Mucosa of descending colon (tissue), 3 donors: ENCODE data around the gene TMPRSS2. TPM values are rescaled to one million over a fixed set of nuclear protein-coding genes. Genes with fewer than 3 reads are reported as not detected.

Experiments
- ATAC-seq: fragments of 200-7000 bp; cut with Tn5 transposase; one replicate; pipeline ENCODE4 v1.9.1; 2020; ENCODE audit warnings: mild to moderate bottlenecking, moderate library complexity
- DNase-seq, 3 donors: peaks; one replicate each; pipeline ENCODE4 v3.0.0-alpha.2; 2020
- H3K36me3 ChIP-seq: fragments of 200-600 bp; one replicate; pipeline ENCODE4 v1.8.0; 2021; ENCODE audit warnings: low read depth, mild to moderate bottlenecking
- H3K4me1 ChIP-seq: fragments of 200-600 bp; one replicate; pipeline ENCODE4 v1.8.0; 2021; ENCODE audit warnings: low read depth, mild to moderate bottlenecking
- H3K4me3 ChIP-seq: fragments of 200-600 bp; one replicate; pipeline ENCODE4 v1.8.0; 2021; ENCODE audit warnings: mild to moderate bottlenecking
- H3K9me3 ChIP-seq: fragments of 200-600 bp; one replicate; pipeline ENCODE4 v1.8.0; 2021; ENCODE audit warnings: mild to moderate bottlenecking
- intact Hi-C, 2 donors: fragments of 100-400 bp; cut with DNase I in 1 of 2; cut with micrococcal nuclease in 1 of 2; formaldehyde crosslinking; loops; one replicate each; pipeline versions ENCODE4 v1.11.0 to v1.11.1; 2022; cut with DNase I, micrococcal nuclease
- total RNA-seq, 3 donors: library from RNA; stranded (reverse); fragmentation: NEBNext Ultra II Directional in 2 of 3; extraction: Animal tissue kit (Norgen Biotek cat#: 25700) in 2 of 3; gene quantifications; one replicate each; pipeline versions ENCODE4 v1.2.1 to v1.2.4, GENCODE V29; 2021 to 2023
- TF ChIP-seq, protein P1 (sequence below): fragments of 200-600 bp; IDR thresholded peaks from one replicate; pipeline ENCODE4 v1.8.0; 2022; ENCODE audit warnings: antibody characterized with exemption, mild to moderate bottlenecking
- donor health status: DM: no; HTN: no; CAD: no; lungs with moderate emphysema.
- donor health status: DM: no; HTN: no; CAD: no.
- donor health status: DM: no; HTN: yes; CAD: no.

The TMPRSS2 gene
- total RNA-seq, 3 donors from 2014 or later, result 283 to 624 (median 566) TPM

DNA sequence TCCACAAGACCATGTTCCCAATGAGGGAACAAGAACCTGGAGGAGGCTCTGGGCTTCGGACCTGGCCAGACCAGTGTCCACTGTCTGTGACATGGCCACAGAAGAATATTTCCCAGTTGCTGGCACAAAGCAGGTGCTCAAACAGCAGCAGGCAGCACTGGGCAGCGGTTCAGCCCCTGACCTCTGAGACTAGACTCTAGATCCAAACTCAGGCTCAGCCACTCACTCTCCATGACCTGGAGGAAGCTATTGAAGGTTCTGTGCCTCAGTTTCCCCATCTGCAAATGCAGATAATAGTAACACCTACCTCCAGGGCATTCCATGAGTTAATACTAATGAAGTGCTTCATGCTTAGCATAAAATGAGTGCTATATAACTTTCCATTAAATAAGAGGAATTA lies 8.0 kb downstream of the TMPRSS2 start:
- Histone ChIP-seq H3K4me1 (peaks cover 22% of the 10 kb centered on the region), H3K36me3 (no peaks in the 10 kb centered on the region), H3K9me3 (no peaks in the 10 kb centered on the region), H3K4me3 (no peak overlapping the region)
- ATAC-seq, result no peak
- intact Hi-C loops, result loop anchor here in 1 of 2 donors (10.0 kb wide), 1 partner anchor 65 kb away; no protein-coding TSS in a partner anchor
- DNase-seq, result no peak
- TF ChIP-seq, protein P1, sequence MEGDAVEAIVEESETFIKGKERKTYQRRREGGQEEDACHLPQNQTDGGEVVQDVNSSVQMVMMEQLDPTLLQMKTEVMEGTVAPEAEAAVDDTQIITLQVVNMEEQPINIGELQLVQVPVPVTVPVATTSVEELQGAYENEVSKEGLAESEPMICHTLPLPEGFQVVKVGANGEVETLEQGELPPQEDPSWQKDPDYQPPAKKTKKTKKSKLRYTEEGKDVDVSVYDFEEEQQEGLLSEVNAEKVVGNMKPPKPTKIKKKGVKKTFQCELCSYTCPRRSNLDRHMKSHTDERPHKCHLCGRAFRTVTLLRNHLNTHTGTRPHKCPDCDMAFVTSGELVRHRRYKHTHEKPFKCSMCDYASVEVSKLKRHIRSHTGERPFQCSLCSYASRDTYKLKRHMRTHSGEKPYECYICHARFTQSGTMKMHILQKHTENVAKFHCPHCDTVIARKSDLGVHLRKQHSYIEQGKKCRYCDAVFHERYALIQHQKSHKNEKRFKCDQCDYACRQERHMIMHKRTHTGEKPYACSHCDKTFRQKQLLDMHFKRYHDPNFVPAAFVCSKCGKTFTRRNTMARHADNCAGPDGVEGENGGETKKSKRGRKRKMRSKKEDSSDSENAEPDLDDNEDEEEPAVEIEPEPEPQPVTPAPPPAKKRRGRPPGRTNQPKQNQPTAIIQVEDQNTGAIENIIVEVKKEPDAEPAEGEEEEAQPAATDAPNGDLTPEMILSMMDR, result no peak

DNA sequence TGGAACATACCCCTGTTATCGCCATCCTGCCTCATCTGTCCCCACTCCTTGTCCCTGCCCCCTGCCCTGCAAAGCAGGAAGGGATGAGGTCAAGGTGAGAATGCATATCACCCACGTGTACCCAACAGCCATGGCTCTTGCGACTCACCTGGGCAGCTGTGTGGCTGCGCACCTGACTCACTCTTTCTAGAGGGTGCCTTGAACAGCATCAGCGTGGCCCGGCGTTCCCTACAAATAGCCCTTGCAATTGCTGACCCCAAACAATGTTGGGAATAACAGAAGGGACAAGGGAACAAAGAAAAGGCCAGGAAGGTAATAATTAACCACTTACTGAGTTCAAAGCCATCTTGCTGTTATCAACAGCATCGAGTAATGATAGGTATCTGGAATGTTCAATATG lies 10.2 kb downstream of the TMPRSS2 start:
- no peaks in the 10 kb centered on the region for H3K9me3 ChIP-seq
- H3K36me3 ChIP-seq, result peaks cover 6% of the 10 kb centered on the region
- peaks cover 18% of the 10 kb centered on the region for H3K4me1 ChIP-seq
- intact Hi-C loops, result no loop called here
- DNase-seq, result no peak
- H3K4me3 ChIP-seq, result no peak overlapping the region
- no peak for ATAC-seq
- TF ChIP-seq, protein P1, result no peak

DNA sequence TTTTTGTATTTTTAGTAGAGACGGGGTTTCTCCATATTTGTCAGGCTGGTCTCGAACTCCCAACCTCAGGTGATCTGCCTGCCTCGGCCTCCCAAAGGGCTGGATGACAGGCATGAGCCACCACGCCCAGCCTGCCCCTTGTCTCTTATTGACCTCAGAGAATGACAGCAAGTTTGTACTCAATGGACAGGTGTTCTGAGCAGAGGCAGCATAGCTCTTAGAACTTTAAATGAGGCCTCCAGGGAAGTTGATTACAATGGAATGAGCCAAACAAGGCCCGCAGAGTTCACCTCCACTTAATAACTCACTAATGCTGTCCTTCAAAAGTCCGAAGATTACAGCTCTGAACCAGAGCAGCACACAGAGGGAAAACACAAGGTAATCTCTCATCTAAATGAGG lies 10.9 kb downstream of the TMPRSS2 start:
- ATAC-seq, result no peak
- no peak overlapping the region for H3K4me3 ChIP-seq
- intact Hi-C loops, result no loop called here
- TF ChIP-seq, protein P1, result no peak
- DNase-seq, result no peak
- H3K9me3 ChIP-seq, result no peaks in the 10 kb centered on the region
- peaks cover 13% of the 10 kb centered on the region for H3K4me1 ChIP-seq
- H3K36me3 ChIP-seq, result peaks cover 6% of the 10 kb centered on the region

DNA sequence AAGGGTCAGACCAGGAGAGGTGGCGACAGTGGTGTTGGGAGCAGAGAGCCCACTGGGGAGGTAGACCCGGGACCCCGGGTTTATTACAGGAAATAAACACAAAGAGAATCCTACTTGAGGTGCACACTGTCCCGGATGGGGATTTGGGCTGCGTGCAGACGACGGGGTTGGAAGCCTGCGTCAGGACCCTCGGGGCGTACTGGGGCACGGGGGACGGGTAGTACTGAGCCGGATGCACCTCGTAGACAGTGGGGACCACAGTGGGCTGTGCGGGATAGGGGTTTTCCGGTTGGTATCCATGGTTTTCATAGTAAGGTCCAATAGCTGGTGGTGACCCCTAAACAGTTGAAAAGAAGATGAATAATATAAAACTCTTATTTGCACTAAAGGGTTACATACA lies 13.7 kb downstream of the TMPRSS2 start:
- intact Hi-C loops, result no loop called here
- DNase-seq, result no peak
- TF ChIP-seq, protein P1, result no peak
- H3K4me3 ChIP-seq, result no peak overlapping the region
- H3K4me1 ChIP-seq, result peaks cover 5% of the 10 kb centered on the region
- H3K9me3 ChIP-seq, result no peaks in the 10 kb centered on the region
- peaks cover 6% of the 10 kb centered on the region for H3K36me3 ChIP-seq
- no peak for ATAC-seq

DNA sequence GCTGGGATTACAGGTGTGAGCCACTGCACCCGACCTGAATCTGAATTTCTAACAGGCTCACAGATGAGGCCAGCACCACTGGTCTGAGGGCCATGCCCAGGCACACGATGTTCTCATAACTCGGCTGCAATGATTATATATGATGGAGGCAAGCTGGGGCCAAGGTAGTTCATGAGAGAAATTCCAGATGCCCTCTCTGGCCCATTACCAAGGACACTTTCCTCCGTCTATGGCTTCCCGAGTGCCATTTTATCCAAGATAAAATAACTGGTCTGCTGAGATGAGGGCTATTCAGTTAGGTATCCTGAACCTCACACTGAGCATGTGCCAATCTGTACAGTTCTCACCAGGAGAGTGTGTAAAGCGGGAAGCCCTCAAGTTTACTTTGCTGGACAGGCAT lies 16.5 kb downstream of the TMPRSS2 start:
- intact Hi-C loops, result no loop called here
- Histone ChIP-seq H3K9me3 (no peaks in the 10 kb centered on the region), H3K4me1 (no peaks in the 10 kb centered on the region), H3K36me3 (peaks cover 9% of the 10 kb centered on the region), H3K4me3 (no peak overlapping the region)
- DNase-seq, result no peak
- TF ChIP-seq, protein P1, result no peak
- ATAC-seq, result no peak

DNA sequence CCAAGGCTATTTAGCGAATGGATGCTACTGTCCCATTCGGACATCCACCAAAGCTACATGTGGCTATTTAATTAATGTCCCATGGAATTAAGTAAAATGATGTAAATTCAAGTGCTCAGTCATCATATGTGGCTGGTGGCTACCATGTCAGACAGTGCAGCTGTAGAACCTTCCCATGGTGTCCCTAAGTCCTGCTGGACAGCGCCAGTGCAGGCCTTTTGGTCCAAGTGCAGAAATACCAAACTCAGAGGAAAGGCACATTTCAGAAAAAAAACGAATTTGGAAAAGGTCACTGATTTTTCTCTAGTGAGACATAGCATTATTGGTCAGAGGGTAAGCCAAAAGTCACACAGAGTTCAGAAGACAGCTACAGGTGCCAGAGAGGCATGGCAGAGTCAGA lies 17.6 kb downstream of the TMPRSS2 start:
- TF ChIP-seq, protein P1, result no peak
- Histone ChIP-seq H3K4me1 (no peaks in the 10 kb centered on the region), H3K4me3 (no peak overlapping the region), H3K9me3 (no peaks in the 10 kb centered on the region), H3K36me3 (peaks cover 12% of the 10 kb centered on the region)
- intact Hi-C loops, result no loop called here
- ATAC-seq (no peak), DNase-seq (no peak)
